GM12892 (cell line): ENCODE measurements around the gene SLC9A4.

Experiments used
- POLR2A ChIP-seq: IDR thresholded peaks from 2 replicates; pipeline ENCODE4 v1.6.1; 2011; ENCODE audit warnings: low read depth, low read length, control low read depth
- POLR2AphosphoS5 ChIP-seq: IDR thresholded peaks from 2 replicates; pipeline ENCODE4 v1.6.1; 2011; ENCODE audit warnings: low read depth, low read length, control low read depth

- TF ChIP-seq POLR2A (no peak), POLR2AphosphoS5 (no peak)
Measured at GRCh38 chr2:102436323-102436722, 36.7 kb upstream of the SLC9A4 start.
